IMR-90 (cell line): Measurements from ENCODE around the gene OPN1SW. TPM values are rescaled to one million over a fixed set of nuclear protein-coding genes. Genes with fewer than 3 reads are reported as not detected.

Experiments used
- ATAC-seq: fragments of 200-7000 bp; cut with Tn5 transposase; 2 replicates; pipeline ENCODE4 v1.9.1; 2020; ENCODE audit warnings: low read depth, mild to moderate bottlenecking, moderate library complexity
- BruUV-seq: library from RNA; stranded (reverse); fragments of 400-500 nt; replicated peaks from 2 replicates; lab custom pipeline; 2021; lab: Mats Ljungman, UMichigan
- CTCF ChIA-PET: fragments of 300-600 bp; formaldehyde crosslinking; extraction: SDS; loops from one replicate; lab custom pipeline; 2021; ENCODE audit warnings: antibody characterized with exemption; lab: Yijun Ruan, JAX
- POLR2A ChIA-PET: fragments of 300-600 bp; sonication (Branson Sonifier 250); formaldehyde crosslinking; loops from one replicate; lab custom pipeline; 2022; ENCODE audit warnings: antibody characterized with exemption; ENCODE audit not compliant: unreplicated experiment; lab: Charles Lee
- DNase-seq: peaks from one replicate; pipeline ENCODE4 v3.0.0; 2013
- H2AFZ ChIP-seq: replicated peaks from 2 replicates; pipeline ENCODE3; 2013; ENCODE audit warnings: low read length, mild to moderate bottlenecking; ENCODE audit not compliant: poor library complexity
- H2AK5ac ChIP-seq: 2 replicates; pipeline ENCODE4 v1.6.1; 2013; ENCODE audit warnings: low read depth, low read length, inconsistent platforms
- H2AK9ac ChIP-seq: replicated peaks from 2 replicates; pipeline ENCODE3; 2013; ENCODE audit warnings: mild to moderate bottlenecking, low read depth, low read length, moderate library complexity; ENCODE audit not compliant: poor library complexity
- H2BK120ac ChIP-seq: 2 replicates; pipeline ENCODE4 v1.6.1; 2013; ENCODE audit warnings: low read depth, low read length, inconsistent platforms
- H2BK15ac ChIP-seq: 3 replicates; pipeline ENCODE4 v1.6.1; 2013; ENCODE audit warnings: low read depth, low read length, inconsistent platforms
- H2BK20ac ChIP-seq: 2 replicates; pipeline ENCODE4 v1.6.1; 2013; ENCODE audit warnings: low read depth, mild to moderate bottlenecking, inconsistent platforms, low read length, moderate library complexity
- H2BK5ac ChIP-seq: 2 replicates; pipeline ENCODE4 v1.6.1; 2013; ENCODE audit warnings: mild to moderate bottlenecking, low read depth, low read length, inconsistent platforms; ENCODE audit not compliant: poor library complexity, severe bottlenecking
- H3K14ac ChIP-seq: replicated peaks from 2 replicates; pipeline ENCODE4 v1.6.1; 2013; ENCODE audit warnings: low read depth, low read length, inconsistent platforms
- H3K18ac ChIP-seq: 2 replicates; pipeline ENCODE4 v1.6.1; 2013; ENCODE audit warnings: low read depth, low read length, control low read depth
- H3K23ac ChIP-seq: 2 replicates; pipeline ENCODE4 v1.6.1; 2013; ENCODE audit warnings: low read depth, low read length, inconsistent platforms
- H3K27ac ChIP-seq: 2 replicates; pipeline ENCODE4 v1.5.1; 2013; ENCODE audit warnings: mild to moderate bottlenecking, control low read depth, low read length; ENCODE audit not compliant: insufficient read depth
- H3K27me3 ChIP-seq: 2 replicates; pipeline ENCODE4 v1.6.1; 2013; ENCODE audit warnings: low read length; ENCODE audit not compliant: control insufficient read depth, insufficient read depth
- H3K36me3 ChIP-seq: 2 replicates; pipeline ENCODE4 v1.6.1; 2013; ENCODE audit warnings: low read length, mixed read lengths; ENCODE audit not compliant: control insufficient read depth, insufficient read depth
- H3K4ac ChIP-seq: 2 replicates; pipeline ENCODE4 v1.6.1; 2013; ENCODE audit warnings: low read depth, low read length, inconsistent platforms
- H3K4me1 ChIP-seq: 2 replicates; pipeline ENCODE4 v1.6.1; 2013; ENCODE audit warnings: low read length, mixed read lengths; ENCODE audit not compliant: control insufficient read depth, insufficient read depth
- H3K4me2 ChIP-seq: 2 replicates; pipeline ENCODE4 v1.6.1; 2013; ENCODE audit warnings: low read depth, mild to moderate bottlenecking, control low read depth, low read length, moderate library complexity
- H3K4me3 ChIP-seq: 2 replicates; pipeline ENCODE4 v1.5.1; 2013; ENCODE audit warnings: low read depth, mild to moderate bottlenecking, control low read depth, low read length, moderate library complexity; ENCODE audit not compliant: insufficient read depth
- H3K56ac ChIP-seq: 2 replicates; pipeline ENCODE4 v1.6.1; 2013; ENCODE audit warnings: low read length, inconsistent platforms; ENCODE audit not compliant: insufficient read depth; ENCODE audit errors: extremely low read depth
- H3K79me1 ChIP-seq, 2 experiments: 2 replicates each; pipeline ENCODE4 v1.6.1; 2013; ENCODE audit warnings: low read length in 2 of 2, inconsistent platforms in 1 of 2, low read depth in 1 of 2
- H3K9ac ChIP-seq: 2 replicates; pipeline ENCODE4 v1.6.1; 2013; ENCODE audit warnings: low read depth, low read length, control low read depth
- H3K9me1 ChIP-seq: 2 replicates; pipeline ENCODE4 v1.6.1; 2013; ENCODE audit warnings: low read length, inconsistent platforms; ENCODE audit not compliant: insufficient read depth
- H3K9me3 ChIP-seq: 2 replicates; pipeline ENCODE4 v1.6.1; 2013; ENCODE audit warnings: low read length; ENCODE audit not compliant: control insufficient read depth, insufficient read depth
- H4K20me1 ChIP-seq: 2 replicates; pipeline ENCODE4 v1.6.1; 2013; ENCODE audit warnings: low read length, inconsistent platforms; ENCODE audit not compliant: insufficient read depth
- H4K5ac ChIP-seq: 2 replicates; pipeline ENCODE4 v1.6.1; 2013; ENCODE audit warnings: mild to moderate bottlenecking, low read depth, low read length, control low read depth
- H4K8ac ChIP-seq, 2 experiments: 2 replicates each; pipeline ENCODE4 v1.6.1; 2013; ENCODE audit warnings: low read depth in 2 of 2, low read length in 2 of 2, control low read depth in 1 of 2, inconsistent platforms in 1 of 2
- H4K91ac ChIP-seq: 2 replicates; pipeline ENCODE4 v1.6.1; 2013; ENCODE audit warnings: low read depth, low read length, inconsistent platforms; ENCODE audit not compliant: insufficient read depth
- CHD1 ChIP-seq: IDR thresholded peaks from 2 replicates; pipeline ENCODE4 v1.6.1; 2012; ENCODE audit warnings: low read depth, low read length, improper control_type of control experiment
- FOS ChIP-seq: fragments of 150-350 bp; IDR thresholded peaks from 2 replicates; pipeline ENCODE4 v1.6.1; 2016; ENCODE audit warnings: low read depth, low read length
- MAFK ChIP-seq: IDR thresholded peaks from 2 replicates; pipeline ENCODE4 v1.6.1; 2012; ENCODE audit warnings: low read depth, low read length, improper control_type of control experiment
- MAZ ChIP-seq: IDR thresholded peaks from 2 replicates; pipeline ENCODE4 v1.6.1; 2012; ENCODE audit warnings: low read depth, mild to moderate bottlenecking, low read length, improper control_type of control experiment, moderate library complexity, borderline replicate concordance
- NFE2L2 ChIP-seq: fragments of 150-350 bp; IDR thresholded peaks from 2 replicates; pipeline ENCODE4 v1.6.1; 2016; ENCODE audit warnings: low read depth, mild to moderate bottlenecking, low read length
- POLR2A ChIP-seq: IDR thresholded peaks from 2 replicates; pipeline ENCODE4 v1.6.1; 2012; ENCODE audit warnings: mild to moderate bottlenecking, low read depth, low read length
- RAD21 ChIP-seq: IDR thresholded peaks from 2 replicates; pipeline ENCODE4 v1.6.1; 2012; ENCODE audit warnings: low read length, improper control_type of control experiment
- RFX5 ChIP-seq: IDR thresholded peaks from 2 replicates; pipeline ENCODE4 v1.8.0; 2012; ENCODE audit warnings: low read depth, mild to moderate bottlenecking, low read length, moderate library complexity
- SMC3 ChIP-seq: fragments of 150-350 bp; IDR thresholded peaks from 2 replicates; pipeline ENCODE4 v1.6.1; 2016; ENCODE audit warnings: low read depth, mild to moderate bottlenecking, antibody characterized with exemption, low read length, moderate library complexity
- WGBS, 2 experiments: methylation state at CpG; one replicate each; pipeline versions ENCODE4 v1.1.5 to v1.1.7; 2013; ENCODE audit warnings: missing lambda C conversion rate in 2 of 2; ENCODE audit not compliant: insufficient read length in 1 of 2; ENCODE audit errors: extremely low coverage in 2 of 2; 5-methylcytosine and 5-hydroxymethylcytosine counted together
- dilution Hi-C: fragments of 300-500 bp; cut with HindIII; formaldehyde crosslinking; loops from one replicate; pipeline ENCODE4 v1.14.3; 2018; ENCODE audit warnings: low sequenced_read_pairs; ENCODE audit not compliant: unreplicated experiment
- in situ Hi-C: fragments of 300-500 bp; cut with MboI; formaldehyde crosslinking; loops from 3 replicates; pipeline ENCODE4 v1.14.3; 2019; ENCODE audit warnings: low sequenced_read_pairs, inconsistent platforms, mixed read lengths
- intact Hi-C: fragments of 100-400 bp; cut with micrococcal nuclease; formaldehyde crosslinking; loops from 2 replicates; pipeline ENCODE4 v1.10.0; 2022
- polyA plus RNA-seq, 3 experiments: library from polyadenylated mRNA; depleted of rRNA; stranded (reverse); fragments of >200 nt; gene quantifications; 2 replicates each; pipeline ENCODE4 v1.2.3, GENCODE V29; 2012; ENCODE audit warnings: low replicate concordance in 1 of 3
- total RNA-seq: library from RNA; depleted of rRNA; stranded (reverse); fragments of >200 nt; gene quantifications from 2 replicates; pipeline ENCODE4 v1.2.3, GENCODE V29; 2012
- TF ChIP-seq, protein P1 (sequence below): fragments of 150-350 bp; IDR thresholded peaks from 2 replicates; pipeline ENCODE4 v1.6.1; 2016; ENCODE audit warnings: low read depth, mild to moderate bottlenecking, low read length, moderate library complexity, borderline replicate concordance

OPN1SW gene
- total and polyA plus RNA-seq, 2 of the 4 experiments (the other 2 are of a cell fraction), result not detected

DNA sequence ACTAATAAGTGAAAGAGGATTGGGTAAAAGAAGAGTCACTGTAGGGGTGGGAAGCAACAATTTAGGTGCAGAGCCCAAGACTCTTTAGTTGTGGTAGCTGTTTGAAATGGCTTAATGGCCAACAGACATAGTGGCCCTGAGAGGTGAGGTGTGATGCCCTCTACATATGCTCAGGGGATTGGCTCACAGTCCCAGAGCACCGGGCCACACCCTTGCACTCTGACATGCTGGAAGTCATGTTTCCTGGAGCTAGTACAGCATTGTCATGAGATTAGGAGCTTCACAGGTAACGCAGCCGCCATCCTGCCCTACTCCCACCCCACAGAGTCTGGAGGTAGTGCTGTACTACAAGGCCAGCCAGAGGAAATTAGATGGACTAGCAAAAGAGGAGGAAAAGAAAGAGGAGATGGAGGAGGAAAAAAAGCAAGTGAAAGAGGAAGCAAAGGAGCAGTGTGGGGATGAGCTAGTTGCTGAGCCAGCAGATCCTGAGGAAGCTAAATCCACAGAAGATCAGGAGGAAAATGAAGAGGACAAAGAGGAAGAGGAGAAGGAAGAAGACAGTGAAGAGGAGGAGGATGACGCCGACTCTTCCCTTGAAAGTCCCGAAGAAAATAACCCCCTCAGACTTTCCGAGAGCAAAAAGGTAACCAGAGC lies 39.8 kb upstream of the OPN1SW start:
- Histone ChIP-seq H2BK15ac (no peak overlapping the region), H2AK5ac (no peak overlapping the region), H3K4ac (no peak overlapping the region), H4K8ac (no peak overlapping the region), H2AFZ (no peak overlapping the region), H3K4me1 (peaks cover 5% of the 10 kb centered on the region), H2AK9ac (no peak overlapping the region), H3K4me3 (no peak overlapping the region), H2BK5ac (no peak overlapping the region), H2BK20ac (no peak overlapping the region), H4K91ac (no peak overlapping the region), H4K20me1 (no peaks in the 10 kb centered on the region), H3K9me1 (peaks cover under 1% of the 10 kb centered on the region; the same call in 1 of the 2 replicates), H4K5ac (no peak overlapping the region), H3K18ac (no peak overlapping the region), H3K36me3 (no peaks in the 10 kb centered on the region), H3K23ac (no peak overlapping the region), H3K4me2 (no peak overlapping the region), H2BK120ac (no peak overlapping the region), H3K9ac (no peak overlapping the region), H3K27me3 (no peaks in the 10 kb centered on the region), H3K79me1 (no peaks in the 10 kb centered on the region; a peak in 1 of 4 replicates), H3K27ac (no peak overlapping the region), H3K9me3 (no peaks in the 10 kb centered on the region), H3K14ac (no peak overlapping the region), H3K56ac (no peak overlapping the region)
- dilution Hi-C loops, result no loop called here
- in situ Hi-C loops, result no loop called here
- intact Hi-C loops, result no loop called here
- DNase-seq (no peak), ATAC-seq (no peak)
- 100% methylated on average over 1 of the region's 7 CpGs; no CpG with 5 or more reads in 1 of the 2 experiments for WGBS, 2 experiments
- BruUV-seq, result no TSS peak
- ChIA-PET POLR2A (interaction anchor here (0.6 kb wide), 1 partner anchor 15 kb away, joined by 3 read pairs; no protein-coding TSS in a partner anchor), CTCF (no interaction called here)
- TF ChIP-seq FOS (no peak), MAFK (no peak), RAD21 (no peak), NFE2L2 (no peak), MAZ (no peak), RFX5 (no peak), SMC3 (no peak), POLR2A (no peak), CHD1 (no peak)
- TF ChIP-seq, protein P1, sequence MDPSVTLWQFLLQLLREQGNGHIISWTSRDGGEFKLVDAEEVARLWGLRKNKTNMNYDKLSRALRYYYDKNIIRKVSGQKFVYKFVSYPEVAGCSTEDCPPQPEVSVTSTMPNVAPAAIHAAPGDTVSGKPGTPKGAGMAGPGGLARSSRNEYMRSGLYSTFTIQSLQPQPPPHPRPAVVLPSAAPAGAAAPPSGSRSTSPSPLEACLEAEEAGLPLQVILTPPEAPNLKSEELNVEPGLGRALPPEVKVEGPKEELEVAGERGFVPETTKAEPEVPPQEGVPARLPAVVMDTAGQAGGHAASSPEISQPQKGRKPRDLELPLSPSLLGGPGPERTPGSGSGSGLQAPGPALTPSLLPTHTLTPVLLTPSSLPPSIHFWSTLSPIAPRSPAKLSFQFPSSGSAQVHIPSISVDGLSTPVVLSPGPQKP, result no peak
